ENCODE measurements around the gene PCNT. TPM values are rescaled to one million over a fixed set of nuclear protein-coding genes. Genes with fewer than 3 reads are reported as not detected.

Gene PCNT
- total RNA-seq, 2 experiments from 2014 or later, result 46.2 to 46.6 TPM

GRCh38 chr21:46406001-46406400, 82.0 kb downstream of the PCNT start:
- no peaks in the 10 kb centered on the region for H3K4me1 Mint-ChIP-seq (ENCODE audit: low read depth)
- POLR2A ChIA-PET, result no interaction called here
- no peak for ATAC-seq

GRCh38 chr21:46409641-46410406, 85.9 kb downstream of the PCNT start:
- intact Hi-C loops (cut with micrococcal nuclease), result no loop called here
- ATAC-seq (no peak), DNase-seq (no peak)
- Mint-ChIP-seq H3K4me1 (ENCODE audit: low read depth) (no peaks in the 10 kb centered on the region), H3K9me3 (no peaks in the 10 kb centered on the region), H3K36me3 (ENCODE audit: low read depth) (peaks cover 12% of the 10 kb centered on the region), H3K27ac (no peak overlapping the region), H3K4me3 (no peak overlapping the region), H3K27me3 (no peaks in the 10 kb centered on the region)
- TF ChIP-seq CTCF (IDR thresholded peaks at IDR 0.05), result no peak
- ChIA-PET CTCF (no interaction called here), POLR2A (no interaction called here)

More at GRCh38 chr21:46406001-46406400, 82.0 kb downstream of the PCNT start:
- CTCF ChIA-PET, result no interaction called here
- Mint-ChIP-seq H3K4me3 (no peak overlapping the region), H3K27ac (no peak overlapping the region), H3K9me3 (no peaks in the 10 kb centered on the region), H3K36me3 (ENCODE audit: low read depth) (peaks cover 21% of the 10 kb centered on the region), H3K27me3 (no peaks in the 10 kb centered on the region)
- intact Hi-C loops (cut with micrococcal nuclease), result no loop called here
- no peak for TF ChIP-seq CTCF (IDR thresholded peaks at IDR 0.05)
- no peak for DNase-seq

GRCh38 chr21:46410516-46410915, 86.6 kb downstream of the PCNT start:
- CTCF ChIA-PET, result interaction anchor here (1.0 kb wide), 1 partner anchor 16 kb away, joined by 4 read pairs; no protein-coding TSS in a partner anchor
- no peaks in the 10 kb centered on the region for H3K4me1 Mint-ChIP-seq (ENCODE audit: low read depth)
- ATAC-seq, result no peak
- no peak for TF ChIP-seq CTCF (IDR thresholded peaks at IDR 0.05)
- POLR2A ChIA-PET, result interaction anchor here (1.3 kb wide), 1 partner anchor 14 kb away, joined by 3 read pairs; no protein-coding TSS in a partner anchor
- intact Hi-C loops (cut with micrococcal nuclease), result no loop called here
- no peak overlapping the region for H3K4me3 Mint-ChIP-seq
- no peak overlapping the region for H3K27ac Mint-ChIP-seq
- H3K36me3 Mint-ChIP-seq (ENCODE audit: low read depth), result peaks cover 15% of the 10 kb centered on the region
- DNase-seq, result no peak
- H3K9me3 Mint-ChIP-seq, result no peaks in the 10 kb centered on the region
- no peaks in the 10 kb centered on the region for H3K27me3 Mint-ChIP-seq

- no peaks in the 10 kb centered on the region for H3K27me3 Mint-ChIP-seq
- no peaks in the 10 kb centered on the region for H3K9me3 Mint-ChIP-seq
- intact Hi-C loops (cut with micrococcal nuclease), result no loop called here
- no peak for TF ChIP-seq CTCF (IDR thresholded peaks at IDR 0.05)
- no peak for ATAC-seq
- DNase-seq, result no peak
- CTCF ChIA-PET, result interaction anchor here (1.0 kb wide), 1 partner anchor 17 kb away, joined by 4 read pairs; no protein-coding TSS in a partner anchor
- H3K36me3 Mint-ChIP-seq (ENCODE audit: low read depth), result peaks cover 20% of the 10 kb centered on the region
- H3K27ac Mint-ChIP-seq, result no peak overlapping the region
- POLR2A ChIA-PET, result interaction anchor here (1.3 kb wide), 1 partner anchor 13 kb away, joined by 3 read pairs; no protein-coding TSS in a partner anchor
- no peaks in the 10 kb centered on the region for H3K4me1 Mint-ChIP-seq (ENCODE audit: low read depth)
- H3K4me3 Mint-ChIP-seq, result no peak overlapping the region
Observed at GRCh38 chr21:46411236-46411635, 87.3 kb downstream of the PCNT start.

- Mint-ChIP-seq H3K27me3 (no peaks in the 10 kb centered on the region), H3K27ac (no peak overlapping the region), H3K9me3 (no peaks in the 10 kb centered on the region), H3K36me3 (ENCODE audit: low read depth) (peaks cover 21% of the 10 kb centered on the region), H3K4me1 (ENCODE audit: low read depth) (no peaks in the 10 kb centered on the region), H3K4me3 (no peak overlapping the region)
- ATAC-seq (no peak), DNase-seq (no peak)
- intact Hi-C loops (cut with micrococcal nuclease), result no loop called here
- CTCF ChIA-PET, result interaction anchor here (0.9 to 1.0 kb wide), 2 partner anchors 14 to 17 kb away, joined by 3 to 4 read pairs; no protein-coding TSS in a partner anchor
- POLR2A ChIA-PET, result interaction anchor here (1.3 kb wide), 1 partner anchor 12 kb away, joined by 3 read pairs; no protein-coding TSS in a partner anchor
- TF ChIP-seq CTCF (IDR thresholded peaks at IDR 0.05), result no peak
Observed at GRCh38 chr21:46411691-46412090, 87.7 kb downstream of the PCNT start.
